SK-N-SH treated with all-trans-retinoic acid at 6 μM for 48 hours (cell line): ENCODE data around the gene SRCAP.

ENCODE experiments used
- ATAC-seq: fragments of 200-7000 bp; cut with Tn5 transposase; 3 replicates; pipeline ENCODE4 v1.9.1; 2020; ENCODE audit warnings: mild to moderate bottlenecking, moderate library complexity
- ARNTL ChIP-seq: fragments of 450-650 bp; formaldehyde crosslinking; IDR thresholded peaks from 2 replicates; pipeline ENCODE4 v1.5.0; 2020; ENCODE audit warnings: low read depth, mild to moderate bottlenecking, moderate library complexity, borderline replicate concordance
- BACH2 ChIP-seq: fragments of 250-450 bp; sonication (Bioruptor Pico); IDR thresholded peaks from 2 replicates; pipeline ENCODE4 v1.9.0; 2021; ENCODE audit warnings: mild to moderate bottlenecking, borderline replicate concordance
- CREB5 ChIP-seq: fragments of 250-450 bp; sonication (Bioruptor Pico); IDR thresholded peaks from 2 replicates; pipeline ENCODE4 v1.5.1; 2020; ENCODE audit warnings: low read depth, mild to moderate bottlenecking, moderate library complexity
- CSDC2 ChIP-seq: fragments of 250-450 bp; sonication (Bioruptor Pico); IDR thresholded peaks from 2 replicates; pipeline ENCODE4 v1.5.0; 2020; ENCODE audit warnings: mild to moderate bottlenecking, moderate library complexity
- CSRNP3 ChIP-seq: fragments of 250-450 bp; sonication (Bioruptor Pico); IDR thresholded peaks from 2 replicates; pipeline ENCODE4 v1.5.1; 2021; ENCODE audit warnings: mild to moderate bottlenecking, moderate library complexity
- ESRRG ChIP-seq: fragments of 250-450 bp; sonication (Bioruptor Pico); IDR thresholded peaks from 2 replicates; pipeline ENCODE4 v1.6.1; 2021; ENCODE audit warnings: mild to moderate bottlenecking
- GLIS3 ChIP-seq: fragments of 250-450 bp; sonication (Bioruptor Pico); IDR thresholded peaks from 2 replicates; pipeline ENCODE4 v1.5.0; 2020; ENCODE audit warnings: mild to moderate bottlenecking, moderate library complexity
- ISL1 ChIP-seq: fragments of 250-450 bp; sonication (Bioruptor Pico); IDR thresholded peaks from 2 replicates; pipeline ENCODE4 v2.1.2; 2022; ENCODE audit warnings: mild to moderate bottlenecking, moderate library complexity
- PATZ1 ChIP-seq: fragments of 250-450 bp; sonication (Bioruptor Pico); IDR thresholded peaks from 2 replicates; pipeline ENCODE4 v1.8.0; 2020; ENCODE audit warnings: mild to moderate bottlenecking, moderate library complexity, borderline replicate concordance
- POU6F1 ChIP-seq: fragments of 250-450 bp; sonication (Bioruptor Pico); IDR thresholded peaks from 2 replicates; pipeline ENCODE4 v1.8.0; 2021; ENCODE audit warnings: low read depth, mild to moderate bottlenecking, moderate library complexity, borderline replicate concordance
- TCF4 ChIP-seq: fragments of 250-450 bp; sonication (Bioruptor Pico); IDR thresholded peaks from 2 replicates; pipeline ENCODE4 v1.8.0; 2021; ENCODE audit warnings: mild to moderate bottlenecking, moderate library complexity, borderline replicate concordance
- TOX ChIP-seq: fragments of 250-450 bp; sonication (Bioruptor Pico); IDR thresholded peaks from 2 replicates; pipeline ENCODE4 v1.8.0; 2021; ENCODE audit warnings: mild to moderate bottlenecking, moderate library complexity, borderline replicate concordance
- TSHZ2 ChIP-seq: fragments of 250-450 bp; sonication (Bioruptor Pico); IDR thresholded peaks from 2 replicates; pipeline ENCODE4 v1.5.0; 2020; ENCODE audit warnings: mild to moderate bottlenecking, moderate library complexity
- ZC3H10 ChIP-seq: fragments of 250-450 bp; sonication (Bioruptor Pico); IDR thresholded peaks from 2 replicates; pipeline ENCODE4 v1.5.1; 2021; ENCODE audit warnings: mild to moderate bottlenecking, moderate library complexity
- ZFP3 ChIP-seq: fragments of 250-450 bp; sonication (Bioruptor Pico); IDR thresholded peaks from 2 replicates; pipeline ENCODE4 v1.5.0; 2020; ENCODE audit warnings: mild to moderate bottlenecking, moderate library complexity
- ZFP30 ChIP-seq: fragments of 450-650 bp; formaldehyde crosslinking; IDR thresholded peaks from 2 replicates; pipeline ENCODE4 v1.5.0; 2022; ENCODE audit warnings: mild to moderate bottlenecking, moderate library complexity
- ZNF70 ChIP-seq: fragments of 450-650 bp; formaldehyde crosslinking; IDR thresholded peaks from 2 replicates; pipeline ENCODE4 v1.5.0; 2020; ENCODE audit warnings: mild to moderate bottlenecking, moderate library complexity
- ZNF8 ChIP-seq: fragments of 450-650 bp; formaldehyde crosslinking; IDR thresholded peaks from 2 replicates; pipeline ENCODE4 v1.5.0; 2020; ENCODE audit warnings: mild to moderate bottlenecking, moderate library complexity

The SRCAP gene

GRCh38 chr16:30728321-30728720 lies 29.4 kb downstream of the SRCAP start:
- no peak for TF ChIP-seq TCF4 (CRISPR knock-in tag)
- TF ChIP-seq ZFP30 (CRISPR knock-in tag): no peak
- no peak for TF ChIP-seq ISL1 (CRISPR knock-in tag)
- TF ChIP-seq ZFP3 (CRISPR knock-in tag): no peak
- no peak for TF ChIP-seq ZNF70 (CRISPR knock-in tag)
- no peak for ATAC-seq

GRCh38 chr16:30728899-30729672 lies 30.1 kb downstream of the SRCAP start:
- ATAC-seq: no peak
- TF ChIP-seq CREB5 (CRISPR knock-in tag) (no peak), PATZ1 (no peak), BACH2 (no peak), GLIS3 (no peak)

GRCh38 chr16:30731411-30731810 lies 32.4 kb downstream of the SRCAP start:
- TF ChIP-seq CSDC2 (CRISPR knock-in tag) (no peak), POU6F1 (CRISPR knock-in tag) (no peak), ARNTL (CRISPR knock-in tag) (no peak), ISL1 (CRISPR knock-in tag) (no peak), TCF4 (CRISPR knock-in tag) (no peak), CSRNP3 (CRISPR knock-in tag) (no peak), TSHZ2 (CRISPR knock-in tag) (no peak), ZC3H10 (CRISPR knock-in tag) (no peak), ZNF8 (no peak)
- no peak; the same call in 2 of the 3 replicates for ATAC-seq

- no peak for ATAC-seq
- no peak for TF ChIP-seq BACH2
- no peak for TF ChIP-seq ARNTL (CRISPR knock-in tag)
- no peak for TF ChIP-seq ISL1 (CRISPR knock-in tag)
- TF ChIP-seq ZNF8: no peak
- TF ChIP-seq CSRNP3 (CRISPR knock-in tag): no peak
- TF ChIP-seq CSDC2 (CRISPR knock-in tag): no peak
- TF ChIP-seq TCF4 (CRISPR knock-in tag): no peak
- no peak for TF ChIP-seq GLIS3
- TF ChIP-seq TSHZ2 (CRISPR knock-in tag): no peak
- TF ChIP-seq TOX: no peak
- no peak for TF ChIP-seq ESRRG (CRISPR knock-in tag)
Observed at GRCh38 chr16:30736995-30737793, 38.2 kb downstream of the SRCAP start.
